ENCODE results near the gene DYNC1LI2. TPM values are rescaled to one million over a fixed set of nuclear protein-coding genes. Genes with fewer than 3 reads are reported as not detected.

DYNC1LI2 gene
- total RNA-seq, 6 donors from 2014 or later, result 91.5 to 190 (median 132) TPM

- 77 to 87% methylated on average over 4 of the region's 4 CpGs for WGBS, 2 donors
- H3K4me3 ChIP-seq, result no peak overlapping the region
- H3K36me3 ChIP-seq, result no peaks in the 10 kb centered on the region
- ATAC-seq (ENCODE audit: low FRiP score in 2 of 2) (no peak), DNase-seq (no peak)
- H3K9me3 ChIP-seq, result no peaks in the 10 kb centered on the region
- peaks cover 22 to 45% (median 23%) of the 10 kb centered on the region in 4 donors for H3K4me1 ChIP-seq
- no peak overlapping the region for H3K27ac ChIP-seq
- no peaks in the 10 kb centered on the region for H3K27me3 ChIP-seq
- TF ChIP-seq POLR2A (IDR thresholded peaks at IDR 0.05) (no peak), POLR2AphosphoS5 (IDR thresholded peaks at IDR 0.05) (no peak), EP300 (IDR thresholded peaks at IDR 0.05) (no peak), CTCF (IDR thresholded peaks at IDR 0.05) (no peak)
These were observed 58.3 kb downstream of the DYNC1LI2 start for GRCh38 chr16:66693149-66693548.

- peaks cover 19 to 44% (median 21%) of the 10 kb centered on the region in 4 donors for H3K4me1 ChIP-seq
- H3K27me3 ChIP-seq, result no peaks in the 10 kb centered on the region
- ATAC-seq (ENCODE audit: low FRiP score in 2 of 2) (no peak), DNase-seq (no peak)
- H3K36me3 ChIP-seq, result no peaks in the 10 kb centered on the region
- H3K27ac ChIP-seq, result no peak overlapping the region
- 87 to 97% methylated on average over 6 of the region's 6 CpGs for WGBS, 2 donors
- no peaks in the 10 kb centered on the region for H3K9me3 ChIP-seq
- TF ChIP-seq CTCF (IDR thresholded peaks at IDR 0.05), result no peak
- TF ChIP-seq POLR2AphosphoS5 (IDR thresholded peaks at IDR 0.05), result no peak
- TF ChIP-seq EP300 (IDR thresholded peaks at IDR 0.05), result no peak
- no peak for TF ChIP-seq POLR2A (IDR thresholded peaks at IDR 0.05)
- H3K4me3 ChIP-seq, result no peak overlapping the region
These were observed 59.1 kb downstream of the DYNC1LI2 start for GRCh38 chr16:66692341-66692740.

- no peak for TF ChIP-seq EP300 (IDR thresholded peaks at IDR 0.05)
- TF ChIP-seq CTCF (IDR thresholded peaks at IDR 0.05), result no peak
- TF ChIP-seq POLR2AphosphoS5 (IDR thresholded peaks at IDR 0.05), result no peak
- TF ChIP-seq POLR2A (IDR thresholded peaks at IDR 0.05), result no peak
- no peak overlapping the region for H3K27ac ChIP-seq
- 67 to 85% methylated on average over 6 of the region's 6 CpGs for WGBS, 2 donors
- DNase-seq (no peak), ATAC-seq (ENCODE audit: low FRiP score in 2 of 2) (no peak)
- peaks cover 15 to 40% (median 17%) of the 10 kb centered on the region in 4 donors for H3K4me1 ChIP-seq
- H3K4me3 ChIP-seq, result no peak overlapping the region
- H3K27me3 ChIP-seq, result no peaks in the 10 kb centered on the region
- no peaks in the 10 kb centered on the region for H3K36me3 ChIP-seq
- H3K9me3 ChIP-seq, result no peaks in the 10 kb centered on the region
These were observed 60.2 kb downstream of the DYNC1LI2 start for GRCh38 chr16:66691234-66691633.

GRCh38 chr16:66690106-66690847 is 61.1 kb downstream of the DYNC1LI2 start:
- DNase-seq (no peak), ATAC-seq (ENCODE audit: low FRiP score in 2 of 2) (no peak)
- H3K4me1 ChIP-seq, result peaks cover 6 to 30% (median 8%) of the 10 kb centered on the region in 4 donors
- no peaks in the 10 kb centered on the region for H3K36me3 ChIP-seq
- H3K9me3 ChIP-seq, result no peaks in the 10 kb centered on the region
- H3K4me3 ChIP-seq, result no peak overlapping the region
- WGBS, 2 donors, result 68 to 76% methylated on average over 7 of the region's 7 CpGs
- TF ChIP-seq EP300 (IDR thresholded peaks at IDR 0.05), result no peak
- no peak for TF ChIP-seq CTCF (IDR thresholded peaks at IDR 0.05)
- no peak for TF ChIP-seq POLR2A (IDR thresholded peaks at IDR 0.05)
- TF ChIP-seq POLR2AphosphoS5 (IDR thresholded peaks at IDR 0.05), result no peak
- H3K27ac ChIP-seq, result no peak overlapping the region
- H3K27me3 ChIP-seq, result no peaks in the 10 kb centered on the region

- no peak for ATAC-seq (ENCODE audit: low FRiP score in 2 of 2)
- Histone ChIP-seq H3K9me3 (no peaks in the 10 kb centered on the region), H3K4me1 (peaks cover 0 to 20% (median 2%) of the 10 kb centered on the region in 4 donors), H3K4me3 (no peak overlapping the region), H3K36me3 (no peaks in the 10 kb centered on the region), H3K27ac (no peak overlapping the region), H3K27me3 (no peaks in the 10 kb centered on the region)
- 88 to 91% methylated on average over 6 of the region's 6 CpGs for WGBS, 2 donors
- TF ChIP-seq POLR2AphosphoS5 (IDR thresholded peaks at IDR 0.05) (no peak), EP300 (IDR thresholded peaks at IDR 0.05) (no peak), CTCF (IDR thresholded peaks at IDR 0.05) (no peak), POLR2A (IDR thresholded peaks at IDR 0.05) (no peak)
- no peak for DNase-seq
These were observed 62.1 kb downstream of the DYNC1LI2 start for GRCh38 chr16:66689282-66689681.

Measured in upper lobe of left lung (tissue), 6 donors.